Effector memory CD8-positive, alpha-beta T cell (primary cell): Measurements from ENCODE around the gene ELFN1.

Experiments used
- ATAC-seq: fragments of 150-1000 bp; cut with Tn5 transposase; replicated peaks from 2 replicates; pipeline ENCODE4 v1.10.0; 2021; ENCODE audit warnings: mild to moderate bottlenecking, moderate library complexity
- DNase-seq, 3 experiments: peaks; one replicate each; pipeline ENCODE4 v3.0.0; 2021
- H3K27ac Mint-ChIP-seq, 2 donors: one replicate each; pipeline ENCODE4 v1.8.0; 2022; ENCODE audit warnings: mild to moderate bottlenecking in 2 of 2, mixed read lengths in 2 of 2, moderate library complexity in 2 of 2
- H3K27me3 Mint-ChIP-seq, 2 donors: one replicate each; pipeline ENCODE4 v1.8.0; 2022; ENCODE audit warnings: mixed read lengths in 2 of 2
- H3K36me3 Mint-ChIP-seq: one replicate; pipeline ENCODE4 v1.8.0; 2022; ENCODE audit warnings: mild to moderate bottlenecking, moderate library complexity, mixed read lengths; ENCODE audit not compliant: insufficient read depth
- H3K4me1 Mint-ChIP-seq, 2 donors: one replicate each; pipeline ENCODE4 v1.8.0; 2022; ENCODE audit warnings: low read depth in 2 of 2, mixed read lengths in 2 of 2
- H3K4me3 Mint-ChIP-seq, 2 donors: one replicate each; pipeline ENCODE4 v1.8.0; 2022; ENCODE audit warnings: mild to moderate bottlenecking in 2 of 2, mixed read lengths in 2 of 2, moderate library complexity in 2 of 2
- H3K9me3 Mint-ChIP-seq, 2 donors: one replicate each; pipeline ENCODE4 v1.8.0; 2022; ENCODE audit warnings: mixed read lengths in 2 of 2
- total RNA-seq, 9 experiments: gene quantifications; one replicate each; lab custom pipeline; 2026; lab: John Stamatoyannopoulos, UW

ELFN1 gene
- total RNA-seq = 0 to 0.38 (median 0.06) reads per million in 9 experiments

DNA sequence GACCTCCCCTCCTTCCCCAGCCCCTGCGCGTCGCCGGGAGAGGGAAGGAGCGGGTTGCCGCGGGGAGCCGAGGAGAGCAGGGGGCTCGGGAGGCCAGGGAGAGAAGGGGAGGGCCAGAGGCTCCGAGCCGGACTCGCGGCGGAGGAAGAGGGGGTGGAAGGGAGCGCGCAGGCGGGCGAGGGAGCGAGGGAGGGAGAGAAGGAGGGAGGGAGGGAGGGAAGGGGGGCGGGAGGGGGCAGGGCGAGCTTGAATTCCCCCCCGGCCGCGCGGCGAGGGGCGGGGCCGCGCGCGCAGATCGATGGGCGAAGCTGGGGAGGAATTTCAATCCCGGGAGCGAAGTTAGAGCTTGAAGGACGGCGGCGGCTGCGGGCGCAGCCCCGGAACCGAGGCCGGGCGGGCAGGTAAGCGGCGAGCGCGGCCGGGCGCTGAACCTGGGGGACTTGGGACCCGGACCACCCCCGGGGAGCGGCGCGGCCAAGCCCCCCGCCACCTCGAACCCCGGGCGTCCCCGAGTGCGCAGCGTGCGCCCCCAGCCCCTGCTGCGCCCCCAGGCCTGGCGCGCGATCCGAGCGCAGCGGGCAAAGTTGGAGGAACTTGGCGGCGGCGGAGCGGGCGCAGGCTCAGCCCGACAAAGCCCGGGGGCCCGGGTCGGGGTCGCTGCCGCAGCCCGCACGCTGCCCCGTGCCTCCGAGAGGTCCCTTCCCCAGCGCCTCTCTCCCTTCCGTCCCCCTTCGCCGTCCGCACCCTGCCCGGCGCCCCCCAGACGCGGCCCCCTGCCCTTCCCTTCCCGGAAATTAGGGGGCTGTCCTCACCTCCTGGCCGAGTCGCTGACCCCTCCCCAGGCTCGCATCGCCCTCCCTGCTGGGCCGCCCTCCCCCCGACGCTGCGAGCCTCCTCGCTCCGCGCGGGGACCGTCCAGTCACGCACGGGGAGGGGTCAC lies at the start of gene ELFN1:
Gene ELFN1 (plus strand): TSS at position 324 of the 940 bp plus-strand sequence. CDS start 74,320 bp downstream, outside the sequence.
- peak within 1 kb of the TSS; percentile 79 to 82 for H3K4me3 Mint-ChIP-seq
- ATAC-seq (no peak), DNase-seq (no peak)
- H3K9me3 Mint-ChIP-seq = no peaks in the 10 kb centered on the region
- H3K4me1 Mint-ChIP-seq = peaks cover 6 to 7% of the 10 kb centered on the region in 2 donors
- no peak within 1 kb of the TSS for H3K27ac Mint-ChIP-seq
- H3K27me3 Mint-ChIP-seq = peaks cover 31 to 68% of the 10 kb centered on the region in 2 donors
- H3K36me3 Mint-ChIP-seq = no peaks in the 10 kb centered on the region

DNA sequence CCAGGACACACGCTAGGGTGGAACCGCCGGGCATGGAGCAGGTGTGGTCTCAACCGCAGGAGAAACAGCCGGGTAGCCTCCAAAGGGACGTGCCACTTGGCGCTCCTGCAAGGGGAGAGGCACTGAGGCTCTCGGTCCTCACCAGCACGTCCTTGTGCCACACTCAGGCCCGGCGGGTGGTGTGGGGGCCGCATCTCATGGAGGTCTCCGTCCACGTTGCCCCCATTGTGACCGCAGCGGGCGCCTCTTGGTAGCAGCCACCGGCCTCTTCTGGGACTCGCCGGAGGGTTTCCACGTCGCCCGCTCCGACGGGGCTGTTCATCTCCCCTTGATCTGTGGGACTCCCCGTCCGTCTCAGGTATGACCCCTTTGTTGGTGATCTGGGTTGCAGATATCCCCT lies 49.2 kb upstream of the ELFN1 start:
- ATAC-seq (no peak), DNase-seq (no peak)
- Mint-ChIP-seq H3K36me3 (peaks cover 3% of the 10 kb centered on the region), H3K9me3 (no peaks in the 10 kb centered on the region), H3K27me3 (peaks cover 0 to 32% of the 10 kb centered on the region in 2 donors), H3K4me3 (no peak overlapping the region), H3K27ac (no peak overlapping the region), H3K4me1 (no peaks in the 10 kb centered on the region)

GRCh38 chr7:1621718-1622117 lies 48.4 kb upstream of the ELFN1 start:
- peaks cover 0 to 31% of the 10 kb centered on the region in 2 donors for H3K27me3 Mint-ChIP-seq
- H3K9me3 Mint-ChIP-seq = no peaks in the 10 kb centered on the region
- no peak overlapping the region for H3K27ac Mint-ChIP-seq
- DNase-seq (no peak), ATAC-seq (no peak)
- H3K36me3 Mint-ChIP-seq = peaks cover 3% of the 10 kb centered on the region
- H3K4me3 Mint-ChIP-seq = no peak overlapping the region
- no peaks in the 10 kb centered on the region for H3K4me1 Mint-ChIP-seq

GRCh38 chr7:1622441-1622840 lies 47.6 kb upstream of the ELFN1 start:
- Mint-ChIP-seq H3K27me3 (peaks cover 0 to 25% of the 10 kb centered on the region in 2 donors), H3K27ac (no peak overlapping the region)
- ATAC-seq = no peak

DNA sequence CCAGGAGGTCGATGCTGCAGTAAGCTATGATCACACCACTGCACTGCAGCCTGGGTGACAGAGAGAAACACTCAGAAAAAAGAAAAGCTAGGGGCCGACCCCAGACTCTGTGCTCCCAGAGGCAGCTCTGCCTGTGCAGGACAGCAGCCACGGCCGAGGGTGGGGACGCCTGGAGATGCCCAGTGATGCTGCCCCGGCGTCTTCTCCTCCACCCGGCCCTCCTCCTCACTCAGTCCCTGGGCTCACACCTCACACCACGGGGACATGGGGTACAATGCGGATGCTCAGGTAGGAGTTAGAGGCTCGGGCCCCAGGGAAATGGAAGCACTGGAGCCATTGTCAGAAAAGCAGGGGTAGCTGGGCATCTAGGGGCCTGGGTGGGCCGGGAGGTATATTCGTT lies 46.3 kb upstream of the ELFN1 start:
- peak overlapping the region in 1 of 2 donors; percentile 3 for H3K27ac Mint-ChIP-seq
- H3K4me3 Mint-ChIP-seq = no peak overlapping the region
- no peaks in the 10 kb centered on the region for H3K9me3 Mint-ChIP-seq

More at GRCh38 chr7:1622441-1622840, 47.6 kb upstream of the ELFN1 start:
- no peak for DNase-seq
- Mint-ChIP-seq H3K4me3 (no peak overlapping the region), H3K9me3 (no peaks in the 10 kb centered on the region), H3K4me1 (no peaks in the 10 kb centered on the region), H3K36me3 (peaks cover 5% of the 10 kb centered on the region)

GRCh38 chr7:1624999-1625927 lies 44.8 kb upstream of the ELFN1 start:
- ATAC-seq (no peak), DNase-seq (no peak)
- Mint-ChIP-seq H3K4me3 (no peak overlapping the region), H3K27ac (no peak overlapping the region), H3K36me3 (peaks cover 11% of the 10 kb centered on the region), H3K4me1 (no peaks in the 10 kb centered on the region), H3K27me3 (peaks cover 0 to 17% of the 10 kb centered on the region in 2 donors), H3K9me3 (no peaks in the 10 kb centered on the region)

More for the DNA sequence above, 46.3 kb upstream of the ELFN1 start:
- no peak for DNase-seq
- Mint-ChIP-seq H3K36me3 (peaks cover 6% of the 10 kb centered on the region), H3K4me1 (no peaks in the 10 kb centered on the region), H3K27me3 (peaks cover 0 to 15% of the 10 kb centered on the region in 2 donors)
- no peak for ATAC-seq

DNA sequence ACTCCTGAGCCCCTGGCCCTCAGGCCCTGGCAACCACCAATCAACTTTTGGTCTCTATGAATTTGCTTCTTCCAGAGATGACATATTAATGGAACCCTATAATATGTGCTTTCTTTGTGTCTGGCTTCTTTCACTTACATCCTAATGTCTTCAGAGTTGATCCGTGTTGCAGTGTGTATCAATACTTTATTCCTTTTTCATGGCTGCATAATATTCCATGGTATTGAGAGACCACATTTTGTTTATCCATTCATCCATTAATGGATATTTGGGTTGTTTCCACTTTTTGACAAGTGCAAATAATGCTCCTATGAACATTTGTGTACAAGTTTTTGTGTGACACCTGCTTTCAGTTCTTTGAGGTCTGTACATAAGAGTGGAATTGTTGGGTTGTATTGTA lies 43.3 kb upstream of the ELFN1 start:
- no peak overlapping the region for H3K4me3 Mint-ChIP-seq
- H3K4me1 Mint-ChIP-seq = no peaks in the 10 kb centered on the region
- DNase-seq = no peak
- H3K27ac Mint-ChIP-seq = no peak overlapping the region
- H3K36me3 Mint-ChIP-seq = peaks cover 11% of the 10 kb centered on the region
- no peak for ATAC-seq
- peaks cover 11 to 26% of the 10 kb centered on the region in 2 donors for H3K27me3 Mint-ChIP-seq
- H3K9me3 Mint-ChIP-seq = peaks cover 2 to 8% of the 10 kb centered on the region in 2 donors

DNA sequence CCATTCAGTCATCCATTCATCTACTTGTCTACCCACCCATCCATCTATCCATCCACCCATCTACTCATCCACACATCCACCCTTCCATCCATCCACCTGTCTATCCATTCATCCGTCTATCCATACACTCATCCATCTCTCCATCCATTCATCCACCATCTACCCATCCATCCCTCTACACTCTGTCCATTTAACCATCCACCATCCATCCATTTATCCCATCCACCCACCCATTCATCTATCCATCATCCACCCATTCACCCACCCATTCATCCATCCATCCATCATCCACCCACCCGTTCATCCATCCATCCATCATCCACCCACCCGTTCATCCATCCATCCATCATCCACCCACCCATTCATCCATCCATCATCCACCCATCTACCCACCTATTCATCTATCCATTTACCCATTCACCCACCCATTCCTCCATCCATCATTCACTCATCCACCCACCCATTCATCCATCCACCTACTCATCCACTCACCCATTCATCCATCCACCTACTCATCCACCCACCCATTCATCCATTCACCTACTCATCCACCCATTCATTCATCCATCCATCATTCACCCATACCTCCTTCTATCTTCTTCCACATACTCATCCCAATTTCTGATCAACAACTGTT lies 39.3 kb upstream of the ELFN1 start:
- DNase-seq (no peak), ATAC-seq (no peak)
- Mint-ChIP-seq H3K36me3 (peaks cover 8% of the 10 kb centered on the region), H3K4me1 (no peaks in the 10 kb centered on the region), H3K27ac (no peak overlapping the region), H3K27me3 (peaks cover 26 to 48% of the 10 kb centered on the region in 2 donors), H3K9me3 (peaks cover 2 to 15% of the 10 kb centered on the region in 2 donors), H3K4me3 (no peak overlapping the region)

DNA sequence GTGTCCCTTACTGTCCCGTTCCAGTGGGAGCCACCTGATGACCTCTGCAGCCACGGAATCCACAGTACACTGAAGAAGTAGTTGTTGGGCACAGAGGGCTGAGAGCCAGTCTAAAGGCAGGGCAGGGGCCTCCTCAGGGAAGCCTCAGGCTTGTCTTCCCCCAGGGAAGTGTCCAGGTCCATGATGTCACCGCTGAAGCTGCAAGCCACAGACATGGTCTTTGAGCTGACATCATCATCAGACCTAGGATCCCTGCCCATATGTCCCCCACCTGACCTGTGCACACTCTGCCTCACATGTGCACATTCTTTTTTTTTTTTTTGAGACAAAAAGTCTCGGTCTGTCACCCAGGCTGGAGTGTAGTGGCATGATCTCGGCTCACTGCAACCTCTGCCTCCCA lies 38.4 kb upstream of the ELFN1 start:
- Mint-ChIP-seq H3K4me3 (no peak overlapping the region), H3K27ac (no peak overlapping the region), H3K4me1 (no peaks in the 10 kb centered on the region), H3K36me3 (peaks cover 8% of the 10 kb centered on the region), H3K9me3 (peaks cover 2 to 15% of the 10 kb centered on the region in 2 donors), H3K27me3 (peaks cover 26 to 48% of the 10 kb centered on the region in 2 donors)
- DNase-seq = no peak
- ATAC-seq = no peak

DNA sequence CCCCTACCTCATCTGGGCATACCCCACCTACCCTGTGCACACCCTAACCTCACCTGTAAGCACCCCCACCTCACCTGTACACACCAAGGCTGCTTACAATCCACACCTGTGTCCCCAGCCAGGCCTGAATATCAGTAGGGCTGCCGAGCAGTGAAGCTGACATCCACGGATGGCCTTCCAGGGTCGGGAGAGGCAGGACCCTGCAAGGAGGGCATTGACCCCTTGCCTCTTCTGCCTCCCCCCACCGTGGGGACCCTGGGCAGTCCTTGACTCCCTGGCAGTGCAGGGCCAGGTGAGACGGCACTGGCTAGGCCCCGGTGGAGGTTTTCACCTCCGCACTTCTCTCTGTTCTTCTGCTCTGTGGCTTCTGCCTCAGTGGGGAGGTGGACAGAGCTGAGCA lies 37.6 kb upstream of the ELFN1 start:
- no peaks in the 10 kb centered on the region for H3K4me1 Mint-ChIP-seq

GRCh38 chr7:1632916-1633785 lies 36.9 kb upstream of the ELFN1 start:
- H3K4me3 Mint-ChIP-seq = no peak overlapping the region
- DNase-seq (no peak), ATAC-seq (no peak)
- H3K4me1 Mint-ChIP-seq = no peaks in the 10 kb centered on the region
- peaks cover 2 to 15% of the 10 kb centered on the region in 2 donors for H3K9me3 Mint-ChIP-seq
- no peak overlapping the region for H3K27ac Mint-ChIP-seq
- H3K36me3 Mint-ChIP-seq = peaks cover 5% of the 10 kb centered on the region
- peaks cover 26 to 48% of the 10 kb centered on the region in 2 donors for H3K27me3 Mint-ChIP-seq

More for the DNA sequence above, 37.6 kb upstream of the ELFN1 start:
- Mint-ChIP-seq H3K9me3 (peaks cover 2 to 15% of the 10 kb centered on the region in 2 donors), H3K27me3 (peaks cover 26 to 48% of the 10 kb centered on the region in 2 donors), H3K27ac (no peak overlapping the region), H3K36me3 (peaks cover 5% of the 10 kb centered on the region), H3K4me3 (no peak overlapping the region)
- ATAC-seq (no peak), DNase-seq (no peak)

GRCh38 chr7:1635401-1635800 lies 34.7 kb upstream of the ELFN1 start:
- ATAC-seq (no peak), DNase-seq (no peak)
- Mint-ChIP-seq H3K4me1 (no peaks in the 10 kb centered on the region), H3K27ac (no peak overlapping the region), H3K9me3 (peaks cover 2 to 15% of the 10 kb centered on the region in 2 donors), H3K27me3 (peaks cover 25 to 45% of the 10 kb centered on the region in 2 donors), H3K36me3 (no peaks in the 10 kb centered on the region), H3K4me3 (no peak overlapping the region)
